Chondrocyte (in vitro differentiated cells): ENCODE results near the gene TRAF2. TPM values are rescaled to one million over a fixed set of nuclear protein-coding genes. Genes with fewer than 3 reads are reported as not detected.

ENCODE experiments used
- DNase-seq: peaks from one replicate; pipeline ENCODE4 v3.0.0; 2021; ENCODE audit warnings: mixed read lengths, low spot score
- H3K27ac Mint-ChIP-seq: one replicate; pipeline ENCODE4 v1.8.0; 2021; ENCODE audit warnings: mild to moderate bottlenecking, moderate library complexity, mixed read lengths; ENCODE audit not compliant: unreplicated experiment
- H3K27me3 Mint-ChIP-seq: 2 replicates; pipeline ENCODE4 v1.8.0; 2021; ENCODE audit warnings: low read depth, mixed read lengths
- H3K36me3 Mint-ChIP-seq: 2 replicates; pipeline ENCODE4 v1.8.0; 2021; ENCODE audit warnings: low read depth, mixed read lengths
- H3K4me1 Mint-ChIP-seq: 2 replicates; pipeline ENCODE4 v1.8.0; 2021; ENCODE audit warnings: low read depth, mild to moderate bottlenecking, mixed read lengths
- H3K4me3 Mint-ChIP-seq: one replicate; pipeline ENCODE4 v1.8.0; 2021; ENCODE audit warnings: mild to moderate bottlenecking, moderate library complexity, mixed read lengths; ENCODE audit not compliant: unreplicated experiment
- H3K9me3 Mint-ChIP-seq: 2 replicates; pipeline ENCODE4 v1.8.0; 2021; ENCODE audit warnings: low read depth, mixed read lengths
- CTCF ChIP-seq: fragments of 200-600 bp; sonication (generic); IDR thresholded peaks from 2 replicates; pipeline ENCODE4 v1.5.0; 2021; ENCODE audit warnings: antibody characterized with exemption, mild to moderate bottlenecking, moderate library complexity
- total RNA-seq: library from RNA; stranded (reverse); gene quantifications from 3 replicates; pipeline ENCODE4 v1.2.1, GENCODE V29; 2021

The TRAF2 gene
- total RNA-seq, 1 donor from 2014 or later: 10.4 TPM

- no peak for TF ChIP-seq CTCF
- Mint-ChIP-seq H3K36me3 (no peaks in the 10 kb centered on the region), H3K4me1 (peaks cover 14% of the 10 kb centered on the region), H3K9me3 (no peaks in the 10 kb centered on the region), H3K27me3 (no peaks in the 10 kb centered on the region), H3K4me3 (no peak overlapping the region), H3K27ac (no peak overlapping the region)
- no peak for DNase-seq
Observed at GRCh38 chr9:136889858-136890257, 3.5 kb downstream of the TRAF2 start.

GRCh38 chr9:136890661-136891060 lies 4.3 kb downstream of the TRAF2 start:
- Mint-ChIP-seq H3K36me3 (no peaks in the 10 kb centered on the region), H3K4me1 (peaks cover 9% of the 10 kb centered on the region), H3K27me3 (no peaks in the 10 kb centered on the region), H3K9me3 (no peaks in the 10 kb centered on the region), H3K27ac (no peak overlapping the region), H3K4me3 (no peak overlapping the region)
- no peak for DNase-seq
- no peak for TF ChIP-seq CTCF

- H3K27me3 Mint-ChIP-seq: no peaks in the 10 kb centered on the region
- no peak overlapping the region for H3K4me3 Mint-ChIP-seq
- DNase-seq: no peak
- no peak for TF ChIP-seq CTCF
- no peaks in the 10 kb centered on the region for H3K4me1 Mint-ChIP-seq
- no peak overlapping the region for H3K27ac Mint-ChIP-seq
- H3K36me3 Mint-ChIP-seq: peaks cover 4% of the 10 kb centered on the region
- H3K9me3 Mint-ChIP-seq: no peaks in the 10 kb centered on the region
Observed at GRCh38 chr9:136896027-136896426, 9.7 kb downstream of the TRAF2 start.

GRCh38 chr9:136898483-136899100 lies 12.3 kb downstream of the TRAF2 start:
- Mint-ChIP-seq H3K27ac (no peak overlapping the region), H3K4me3 (no peak overlapping the region), H3K36me3 (peaks cover 8% of the 10 kb centered on the region), H3K9me3 (no peaks in the 10 kb centered on the region), H3K27me3 (no peaks in the 10 kb centered on the region), H3K4me1 (peaks cover 16% of the 10 kb centered on the region)
- TF ChIP-seq CTCF: no peak
- no peak for DNase-seq

GRCh38 chr9:136899196-136899595 lies 12.9 kb downstream of the TRAF2 start:
- Mint-ChIP-seq H3K27me3 (no peaks in the 10 kb centered on the region), H3K9me3 (no peaks in the 10 kb centered on the region), H3K4me3 (no peak overlapping the region), H3K4me1 (peaks cover 16% of the 10 kb centered on the region), H3K36me3 (peaks cover 8% of the 10 kb centered on the region), H3K27ac (no peak overlapping the region)
- no peak for DNase-seq
- no peak for TF ChIP-seq CTCF
